H7 (cell line): Measurements from ENCODE around the gene MOV10L1. TPM values are rescaled to one million over a fixed set of nuclear protein-coding genes. Genes with fewer than 3 reads are reported as not detected.
A peak's percentile ranks its signal among the peaks of the same experiment; 100 is the strongest.

Experiments
- DNase-seq: peaks from one replicate; pipeline ENCODE4 v3.0.0; 2012
- H3K27me3 ChIP-seq: 2 replicates; pipeline ENCODE4 v1.6.0; 2011; ENCODE audit warnings: mild to moderate bottlenecking, low read length; ENCODE audit not compliant: control insufficient read depth, insufficient read depth
- H3K36me3 ChIP-seq: replicated peaks from 2 replicates; pipeline ENCODE4 v1.5.1; 2011; ENCODE audit warnings: low read length; ENCODE audit not compliant: control insufficient read depth, insufficient read depth
- H3K4me3 ChIP-seq: 2 replicates; pipeline ENCODE4 v1.5.1; 2011; ENCODE audit warnings: low read depth, mild to moderate bottlenecking, control low read depth, low read length, moderate library complexity; ENCODE audit not compliant: insufficient read depth
- total RNA-seq: library from RNA; depleted of rRNA; stranded (reverse); fragments of >200 nt; shearing (Covaris generic); gene quantifications from 2 replicates; pipeline ENCODE4 v1.2.3, GENCODE V29; 2014

The MOV10L1 gene
- total RNA-seq, 1 experiment from 2014 or later = not detected

DNA sequence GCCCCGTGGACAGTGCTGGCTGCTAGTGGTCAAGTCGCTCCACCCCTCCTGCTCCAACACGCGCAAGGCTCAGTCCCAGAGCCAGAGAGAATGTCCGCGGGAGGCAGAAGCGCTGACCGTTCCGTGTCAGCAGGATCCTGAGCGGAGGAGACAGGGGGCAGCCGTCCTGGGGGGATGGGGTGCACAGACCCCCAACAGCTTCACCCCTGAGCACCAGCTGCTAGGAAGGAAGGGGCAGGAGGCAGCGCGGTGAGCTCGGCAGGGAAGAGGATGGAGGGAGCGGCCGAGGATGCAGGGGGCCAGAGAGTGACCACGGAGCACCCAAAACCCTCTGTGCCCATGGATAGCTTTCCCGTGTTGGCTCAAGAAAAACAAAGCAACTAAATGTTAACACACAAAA is 25.4 kb upstream of the MOV10L1 start:
- Histone ChIP-seq H3K4me3 (no peak overlapping the region), H3K36me3 (no peaks in the 10 kb centered on the region), H3K27me3 (no peaks in the 10 kb centered on the region)
- DNase-seq = peak; percentile 45

DNA sequence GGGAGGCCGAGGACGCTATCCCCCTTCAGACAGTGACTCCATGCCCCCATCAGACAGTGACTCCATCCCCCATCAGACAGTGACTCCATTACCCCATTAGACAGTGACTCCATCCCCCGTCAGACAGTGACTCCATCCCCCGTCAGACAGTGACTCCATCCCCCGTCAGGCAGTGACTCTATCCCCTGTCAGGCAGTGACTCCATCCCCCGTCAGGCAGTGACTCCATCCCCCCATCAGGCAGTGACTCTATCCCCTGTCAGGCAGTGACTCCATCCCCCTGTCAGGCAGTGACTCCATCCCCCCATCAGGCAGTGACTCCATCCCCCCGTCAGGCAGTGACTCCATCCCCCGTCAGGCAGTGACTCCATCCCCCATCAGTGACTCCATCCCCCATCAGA is 22.6 kb upstream of the MOV10L1 start:
- no peak for DNase-seq
- H3K4me3 ChIP-seq = no peak overlapping the region
- H3K36me3 ChIP-seq = no peaks in the 10 kb centered on the region
- H3K27me3 ChIP-seq = no peaks in the 10 kb centered on the region

DNA sequence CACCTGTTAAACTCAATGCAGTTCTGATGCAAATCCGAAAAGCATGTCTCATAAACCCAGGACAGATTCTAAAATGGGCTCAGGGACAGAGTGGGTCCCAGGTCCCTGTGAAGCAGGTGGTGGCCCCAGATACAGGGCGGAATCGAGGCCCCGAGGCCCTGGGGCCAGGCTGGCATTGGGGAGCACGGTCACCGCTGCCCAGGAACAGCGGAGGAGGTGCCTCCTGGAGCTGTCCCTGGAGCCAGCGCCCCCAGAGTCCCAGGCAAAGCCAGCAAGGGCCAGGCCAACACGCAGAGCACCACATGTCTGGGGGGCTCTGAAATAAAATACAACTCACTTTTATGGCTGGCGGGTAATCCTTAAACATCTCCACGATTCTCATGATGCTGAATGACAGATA is 21.7 kb upstream of the MOV10L1 start:
- H3K4me3 ChIP-seq = no peak overlapping the region
- no peaks in the 10 kb centered on the region for H3K27me3 ChIP-seq
- no peaks in the 10 kb centered on the region for H3K36me3 ChIP-seq
- DNase-seq = no peak

DNA sequence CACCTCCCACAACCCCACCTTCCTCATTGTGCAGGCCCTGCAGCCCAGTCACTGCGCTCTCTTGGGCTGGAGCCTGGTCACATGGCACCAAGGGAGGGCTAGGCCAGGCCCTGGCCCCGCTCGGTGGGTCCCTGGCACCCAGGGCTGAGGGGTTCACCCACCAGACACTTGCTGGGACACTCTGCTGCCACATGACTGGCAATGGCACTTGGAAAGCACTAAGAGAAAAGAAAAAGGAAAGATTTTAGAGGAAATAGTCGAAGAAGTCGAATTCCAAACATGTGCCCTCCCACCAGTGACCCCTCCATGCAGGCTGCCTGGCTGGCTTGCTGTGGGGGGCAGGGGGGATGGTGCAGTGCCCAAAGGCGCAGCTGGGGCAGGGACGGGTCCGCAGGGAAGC is 19.4 kb upstream of the MOV10L1 start:
- Histone ChIP-seq H3K27me3 (no peaks in the 10 kb centered on the region), H3K36me3 (no peaks in the 10 kb centered on the region), H3K4me3 (no peak overlapping the region)
- DNase-seq = peak; percentile 55

DNA sequence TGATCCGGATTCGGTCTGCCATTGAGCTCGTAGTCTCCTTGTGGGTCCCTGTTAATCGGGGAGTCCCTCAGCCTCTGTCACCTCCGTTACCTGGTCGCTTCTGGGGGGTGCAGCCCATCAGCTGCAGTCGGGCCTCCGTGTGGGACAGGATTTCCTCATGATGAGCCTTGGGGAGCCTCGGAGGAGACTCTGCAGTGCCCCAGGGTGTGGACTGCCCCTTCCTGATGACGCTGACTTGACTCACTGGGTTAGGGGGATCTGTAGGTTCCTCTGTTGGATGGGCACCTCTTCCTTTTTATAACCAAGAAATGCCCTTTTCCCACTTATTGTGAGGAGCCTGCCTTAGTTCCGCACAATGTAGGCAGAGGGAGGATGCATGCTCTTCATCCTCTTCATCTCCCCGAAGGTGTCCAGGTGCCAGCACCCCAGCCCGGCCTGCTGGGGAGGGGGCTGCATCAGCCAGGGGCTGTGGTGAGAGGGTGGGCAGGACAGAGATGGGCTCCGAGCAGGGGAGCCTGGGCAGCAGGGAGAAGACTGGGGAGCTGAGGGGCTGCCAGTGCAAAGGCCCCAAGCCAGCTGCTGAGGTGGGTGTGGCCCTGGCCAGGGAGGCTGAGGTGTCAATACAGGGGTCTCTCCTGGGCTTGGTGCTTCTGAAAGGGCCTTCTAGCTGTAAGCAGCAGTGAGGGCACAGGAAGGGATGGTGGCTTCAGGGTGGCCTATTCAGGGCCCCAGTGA is 18.2 kb upstream of the MOV10L1 start:
- DNase-seq = peak; percentile 41
- H3K27me3 ChIP-seq = no peaks in the 10 kb centered on the region
- H3K36me3 ChIP-seq = no peaks in the 10 kb centered on the region
- no peak overlapping the region for H3K4me3 ChIP-seq

DNA sequence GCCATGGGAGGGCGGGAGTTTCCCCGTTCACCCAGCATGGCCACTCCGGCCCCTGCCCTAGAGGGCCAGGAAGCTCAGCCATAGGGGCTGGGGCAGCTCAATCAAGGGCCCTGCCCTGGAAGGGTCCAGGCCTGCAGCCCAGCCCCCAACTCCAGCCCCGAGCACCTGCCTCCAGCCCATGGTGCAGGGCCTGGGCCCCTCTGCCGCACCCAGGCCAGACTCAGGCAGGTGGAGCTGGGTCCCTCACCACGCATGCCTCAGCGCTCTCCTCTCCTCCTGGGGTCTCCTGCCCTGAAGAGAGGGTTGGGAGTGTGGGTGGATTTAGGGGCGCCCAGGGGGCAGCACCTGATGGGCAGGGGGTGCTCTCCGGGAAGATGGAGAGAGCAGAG is 17.6 kb upstream of the MOV10L1 start:
- H3K36me3 ChIP-seq = no peaks in the 10 kb centered on the region
- DNase-seq = peak; percentile 74

DNA sequence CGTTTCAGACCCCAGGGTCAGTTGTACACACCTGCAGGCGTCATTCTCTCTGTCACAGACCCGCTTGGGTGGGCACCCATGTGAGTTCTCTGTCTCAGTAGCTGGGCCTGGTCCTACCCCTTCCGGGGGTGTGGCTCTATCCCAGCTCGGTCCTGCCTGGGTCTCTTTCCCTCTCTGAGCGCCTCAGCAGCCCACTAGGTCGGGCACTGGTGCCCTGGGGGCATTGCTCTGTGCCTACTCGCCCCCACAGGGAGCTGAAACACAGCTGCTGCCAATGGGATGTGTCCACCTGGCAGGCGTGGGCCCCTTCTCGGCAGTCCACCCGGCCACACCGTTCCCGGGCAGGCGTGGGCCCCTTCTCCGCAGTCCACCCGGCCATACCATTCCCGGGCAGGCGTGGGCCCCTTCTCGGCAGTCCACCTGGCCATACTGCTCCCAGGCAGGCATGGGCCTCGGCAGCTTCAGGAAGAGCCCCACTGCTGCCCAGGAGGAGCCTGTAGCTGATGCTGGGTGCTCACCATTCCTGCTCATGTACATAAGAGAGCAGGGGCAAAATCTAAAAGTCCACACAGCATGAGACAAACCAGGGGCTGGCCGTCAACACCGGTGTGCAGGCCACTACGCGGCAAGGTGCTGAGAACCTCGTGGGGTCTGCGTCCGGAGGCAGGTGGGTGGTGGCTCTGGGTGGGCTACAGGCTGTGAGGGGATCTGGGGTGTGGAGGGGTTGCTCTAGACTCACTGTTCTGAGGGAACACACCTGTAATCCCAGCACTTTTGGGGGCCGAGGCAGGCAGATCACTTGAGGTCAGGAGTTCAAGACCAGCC is 16.9 kb upstream of the MOV10L1 start:
- Histone ChIP-seq H3K36me3 (no peaks in the 10 kb centered on the region), H3K27me3 (no peaks in the 10 kb centered on the region), H3K4me3 (no peak overlapping the region)
- DNase-seq = peak; percentile 56

More for the DNA sequence above, 17.6 kb upstream of the MOV10L1 start:
- H3K27me3 ChIP-seq = no peaks in the 10 kb centered on the region
- no peak overlapping the region for H3K4me3 ChIP-seq

DNA sequence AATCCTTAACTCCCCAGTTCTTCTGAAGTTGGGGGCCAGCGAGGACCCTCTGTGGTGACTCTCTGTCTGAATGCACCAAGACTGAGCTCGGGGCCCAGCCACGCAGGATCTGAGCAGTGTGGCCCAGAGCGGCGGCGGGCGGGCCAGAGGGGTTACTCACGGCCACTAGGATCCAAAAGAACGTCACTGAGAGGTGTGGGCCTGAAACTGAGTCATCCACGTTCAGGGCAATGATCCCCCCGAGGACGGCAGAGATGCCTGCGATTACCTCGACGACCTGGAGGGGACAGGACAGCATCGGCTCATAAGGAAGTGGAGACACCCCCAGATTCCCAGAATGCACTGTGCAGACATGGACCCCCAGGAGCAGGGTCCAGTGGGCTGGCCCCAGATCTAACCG is 15.8 kb upstream of the MOV10L1 start:
- DNase-seq = peak; percentile 88
- Histone ChIP-seq H3K4me3 (no peak overlapping the region), H3K27me3 (no peaks in the 10 kb centered on the region), H3K36me3 (no peaks in the 10 kb centered on the region)

DNA sequence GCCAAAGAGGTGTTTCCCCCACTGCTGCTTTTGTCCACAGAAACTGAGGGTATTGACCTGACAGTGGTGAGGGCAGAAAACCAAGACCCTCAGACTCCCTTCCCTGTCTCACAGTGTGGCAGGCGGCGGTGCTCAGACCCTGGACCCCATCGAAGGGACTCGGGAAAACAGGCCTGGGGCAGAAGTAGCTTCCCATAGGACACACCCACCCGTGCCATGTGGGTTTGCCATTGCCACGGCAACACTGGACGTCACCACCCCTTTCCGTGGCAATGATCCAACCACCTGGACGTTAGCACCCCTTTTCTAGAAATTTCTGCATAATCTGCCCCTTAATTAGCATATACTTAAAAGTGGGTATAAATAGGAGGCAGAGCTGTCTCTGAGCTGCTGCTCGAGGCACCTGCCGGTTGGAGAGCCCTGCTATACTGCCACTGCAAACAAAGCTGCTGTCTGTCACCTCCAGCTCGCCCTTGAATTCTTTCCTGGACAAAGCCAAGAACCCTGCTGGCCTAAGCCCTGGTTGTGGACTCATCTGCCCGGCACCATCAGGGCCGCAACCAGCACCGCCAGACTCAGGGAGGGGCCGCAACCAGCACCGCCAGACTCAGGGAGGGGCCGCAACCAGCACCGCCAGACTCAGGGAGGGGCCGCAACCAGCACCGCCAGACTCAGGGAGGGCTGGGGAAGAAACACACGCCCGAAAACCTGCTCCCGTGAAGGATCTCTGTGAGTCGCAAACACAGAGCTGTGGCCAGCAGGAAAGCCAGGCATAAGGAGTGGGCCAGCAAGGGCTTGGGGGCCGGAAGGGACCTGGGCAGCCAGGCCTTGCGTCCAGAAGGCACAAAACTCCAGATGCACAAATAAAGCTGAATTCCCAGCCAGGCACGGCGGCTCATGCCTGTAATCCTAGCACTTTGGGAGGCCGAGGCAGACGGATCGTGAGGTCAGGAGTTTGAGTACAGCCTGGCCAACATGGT is 15.0 kb upstream of the MOV10L1 start:
- Histone ChIP-seq H3K27me3 (no peaks in the 10 kb centered on the region), H3K36me3 (no peaks in the 10 kb centered on the region), H3K4me3 (no peak overlapping the region)
- peak; percentile 75 for DNase-seq

DNA sequence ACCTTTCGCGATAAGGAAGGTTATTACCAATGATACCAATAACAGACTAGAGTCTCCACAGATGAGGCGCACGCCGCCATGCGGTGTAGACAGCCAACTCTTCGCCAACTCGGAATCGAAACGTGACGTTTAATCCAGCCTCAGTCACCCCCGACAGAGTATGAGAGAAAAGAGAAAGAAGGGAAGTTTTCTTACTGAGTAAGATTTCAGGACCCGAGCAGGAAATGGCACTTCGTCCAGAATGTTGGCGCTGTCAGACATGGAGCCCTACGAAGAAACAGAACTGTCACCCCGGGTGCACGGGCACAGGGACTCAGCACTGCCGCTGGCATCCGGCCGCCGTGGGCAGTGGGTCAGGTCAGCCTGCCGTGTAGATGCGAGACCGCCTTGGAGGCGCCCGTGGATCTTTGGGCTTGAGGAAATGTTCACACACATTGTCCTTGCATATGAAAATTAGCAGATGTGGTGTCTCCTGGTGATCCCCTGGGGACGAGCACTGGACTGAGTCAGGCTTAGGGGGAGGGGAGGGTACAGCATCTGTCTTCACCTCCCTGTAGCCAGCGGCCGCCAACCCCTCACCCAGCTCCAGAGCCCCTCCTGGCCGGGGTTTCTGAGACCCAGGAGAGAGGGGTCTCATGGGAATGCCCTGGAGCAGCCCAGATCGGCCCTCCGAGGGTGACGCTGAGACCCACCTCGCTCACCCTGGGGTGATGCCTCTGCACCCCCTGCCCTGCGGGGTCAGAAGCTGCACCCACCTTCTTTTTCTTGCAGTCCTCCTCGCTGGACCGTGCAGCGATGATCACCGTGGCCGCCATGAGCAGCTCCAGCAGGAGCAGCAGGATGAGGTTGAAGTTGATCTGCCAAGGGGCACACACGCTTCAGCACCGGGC is 12.9 kb upstream of the MOV10L1 start:
- H3K4me3 ChIP-seq = no peak overlapping the region
- H3K36me3 ChIP-seq = no peaks in the 10 kb centered on the region
- H3K27me3 ChIP-seq = no peaks in the 10 kb centered on the region
- DNase-seq = peak; percentile 52

DNA sequence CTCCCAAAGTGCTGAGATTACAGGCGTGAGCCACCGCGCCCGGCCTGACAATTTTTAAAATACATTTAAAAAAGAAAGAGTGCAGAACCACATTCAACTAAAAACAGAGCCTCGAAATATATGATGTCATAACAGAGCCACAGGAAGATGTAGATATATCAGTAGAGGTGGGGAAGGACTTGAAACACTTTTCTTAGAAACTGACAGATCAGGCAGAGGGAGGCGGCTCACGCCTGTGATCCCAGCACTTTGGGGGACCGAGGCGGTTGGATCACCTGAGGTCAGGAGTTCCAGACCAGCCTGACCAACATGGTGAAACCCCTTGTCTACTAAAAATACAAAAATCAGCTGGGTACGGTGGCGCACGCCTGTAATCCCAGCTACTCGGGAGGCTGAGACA is 11.6 kb upstream of the MOV10L1 start:
- Histone ChIP-seq H3K27me3 (no peaks in the 10 kb centered on the region), H3K4me3 (no peak overlapping the region)

DNA sequence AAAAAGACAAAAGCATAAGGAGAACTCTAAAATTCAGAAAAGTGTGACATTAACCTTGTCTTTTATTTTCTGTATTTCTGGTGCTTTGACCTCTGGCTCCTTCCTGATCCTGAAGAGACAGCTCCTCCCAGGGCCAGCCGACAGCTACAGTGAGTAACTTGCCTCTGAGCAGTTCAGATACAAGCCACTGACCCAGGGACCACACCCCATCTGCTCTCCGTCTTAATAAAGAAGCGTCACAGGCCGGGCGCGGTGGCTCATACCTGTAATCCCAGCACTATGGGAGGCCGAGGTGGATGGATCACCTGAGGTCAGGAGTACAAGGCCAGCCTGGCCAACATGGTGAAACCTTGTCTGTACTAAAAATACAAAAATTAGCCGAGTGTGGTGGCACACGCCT is 11.0 kb upstream of the MOV10L1 start:
- H3K27me3 ChIP-seq = no peaks in the 10 kb centered on the region
- DNase-seq = peak; percentile 47
- H3K4me3 ChIP-seq = no peak overlapping the region
- no peaks in the 10 kb centered on the region for H3K36me3 ChIP-seq

More for the DNA sequence above, 11.6 kb upstream of the MOV10L1 start:
- H3K36me3 ChIP-seq = no peaks in the 10 kb centered on the region
- DNase-seq = peak; percentile 8

DNA sequence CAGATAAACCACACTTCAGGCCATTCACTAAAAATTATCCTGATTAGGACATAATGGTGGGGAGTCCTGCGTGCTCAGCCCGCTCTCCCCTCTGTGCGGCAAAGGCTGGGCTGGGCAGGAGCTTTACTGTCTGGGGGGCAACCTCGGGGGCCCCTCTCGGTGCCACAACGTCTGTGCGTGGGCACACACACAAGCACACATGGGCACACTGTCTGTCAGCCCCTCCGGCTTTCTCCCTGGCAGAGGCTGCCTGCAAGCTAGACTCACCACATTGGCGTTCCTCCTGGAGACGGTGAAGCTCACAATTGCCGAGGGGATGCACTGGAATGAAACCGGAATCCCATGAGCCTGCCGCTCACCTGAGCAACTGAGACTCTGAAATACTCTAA is 9.7 kb upstream of the MOV10L1 start:
- Histone ChIP-seq H3K36me3 (no peaks in the 10 kb centered on the region), H3K4me3 (no peak overlapping the region), H3K27me3 (no peaks in the 10 kb centered on the region)
- DNase-seq = no peak
